Pancreas (tissue), 10 donors: ENCODE results near the gene DIP2B. TPM values are rescaled to one million over a fixed set of nuclear protein-coding genes. Genes with fewer than 3 reads are reported as not detected.
A peak's percentile ranks its signal among the peaks of the same experiment; 100 is the strongest.

Experiments
- ATAC-seq, 4 donors: fragments of 200-7000 bp; cut with Tn5 transposase; one replicate each; pipeline versions ENCODE4 v1.8.0 to v1.9.1; 2020; ENCODE audit warnings: mild to moderate bottlenecking in 4 of 4, moderate library complexity in 4 of 4
- DNase-seq, 6 donors: peaks; one replicate each; pipeline ENCODE4 v3.0.0-alpha.2; 2020
- FAIRE-seq: peaks from 2 replicates; lab custom pipeline; 2012; peaks lifted over from hg19 to GRCh38; lab: Jason Lieb, UNC
- H3K27ac ChIP-seq, 4 donors: fragments of 200-600 bp; sonication (generic); 1 replicate in 3 of 4; 2 replicates in 1 of 4; pipeline versions ENCODE4 v1.5.0 to v1.8.0; 2020
- H3K27me3 ChIP-seq, 4 donors: fragments of 200-600 bp; one replicate each; pipeline ENCODE4 v1.8.0; 2021
- H3K36me3 ChIP-seq, 3 donors: fragments of 200-600 bp; sonication (generic) in 1 of 3; one replicate each; pipeline versions ENCODE4 v1.5.0 to v1.8.0; 2020 to 2021
- H3K4me1 ChIP-seq, 3 donors: fragments of 200-600 bp; one replicate each; pipeline ENCODE4 v1.8.0; 2021
- H3K4me3 ChIP-seq, 4 donors: fragments of 200-600 bp; sonication (generic) in 2 of 4; one replicate each; pipeline versions ENCODE4 v1.5.0 to v1.8.0; 2020 to 2021
- H3K9me3 ChIP-seq, 4 donors: fragments of 200-600 bp; one replicate each; pipeline ENCODE4 v1.8.0; 2021
- CTCF ChIP-seq, 4 donors: fragments of 200-600 bp; sonication (generic) in 3 of 4; IDR thresholded peaks; one replicate each; pipeline versions ENCODE4 v1.5.0 to v1.8.0; 2021; ENCODE audit warnings: antibody characterized with exemption in 4 of 4
- WGBS, 2 donors: extraction: QIAGEN DNeasy Blood & Tissue Kit; methylation state at CpG; one replicate each; pipeline ENCODE4 v1.1.7; 2013; 5-methylcytosine and 5-hydroxymethylcytosine counted together
- intact Hi-C, 3 donors: fragments of 100-400 bp; cut with DNase I; formaldehyde crosslinking; loops; one replicate each; pipeline versions ENCODE4 v1.11.1 to v1.14.2; 2022
- polyA plus RNA-seq, 2 donors: library from polyadenylated mRNA; stranded (reverse); fragments of 200-250 nt; gene quantifications; one replicate each; pipeline ENCODE4 v1.2.3, GENCODE V29; 2013
- total RNA-seq, 6 donors: library from RNA; stranded (reverse); fragmentation: NEBNext Ultra II Directional in 4 of 6; extraction: Animal tissue kit (Norgen Biotek cat#: 25700) in 4 of 6; gene quantifications; one replicate each; pipeline versions ENCODE4 v1.2.1 to v1.2.4, GENCODE V29; 2021 to 2023
- donor health status: healthy with polysubstance abuse.
- donor health status: DM: no; HTN: no; CAD: no; lungs with moderate emphysema.
- donor health status: DM: no; HTN: no; CAD: no.
- donor health status: control.
- donor health status: control.
- donor health status: Bipolar disorder and iron deficiency.
- donor health status: DM: yes; HTN: yes; CAD: no.
- donor health status: DM: no; HTN: no; CAD: no.
- donor health status: DM: no; HTN: no; CAD: no.
- donor health status: DM: yes; HTN: yes; CAD: no.

Gene DIP2B
- total and polyA plus RNA-seq, 8 donors, result 3.2 to 15.9 (median 9.2) TPM

- H3K27me3 ChIP-seq, result no peaks in the 10 kb centered on the region
- ATAC-seq (no peak), FAIRE-seq (no peak), DNase-seq (no peak)
- 51 to 54% methylated on average over 7 of the region's 7 CpGs for WGBS, 2 donors
- intact Hi-C loops, result loop anchor here in 1 of 3 donors (5.0 kb wide), 1 partner anchor 128 kb away; no protein-coding TSS in a partner anchor
- no peak overlapping the region for H3K4me3 ChIP-seq
- H3K9me3 ChIP-seq, result no peaks in the 10 kb centered on the region
- TF ChIP-seq CTCF (IDR thresholded peaks at IDR 0.05), result no peak
- H3K27ac ChIP-seq, result no peak overlapping the region
- H3K36me3 ChIP-seq, result no peaks in the 10 kb centered on the region
- H3K4me1 ChIP-seq, result peaks cover 10 to 41% (median 14%) of the 10 kb centered on the region in 3 donors
Observed at GRCh38 chr12:50508970-50509663, 4.3 kb downstream of the DIP2B start.

- no peaks in the 10 kb centered on the region for H3K36me3 ChIP-seq
- H3K27ac ChIP-seq, result no peak overlapping the region
- peaks cover 6 to 33% (median 7%) of the 10 kb centered on the region in 3 donors for H3K4me1 ChIP-seq
- H3K27me3 ChIP-seq, result no peaks in the 10 kb centered on the region
- H3K4me3 ChIP-seq, result no peak overlapping the region
- ATAC-seq (peak in 3 of 4 donors; percentile 24 to 73 (median 67)), FAIRE-seq (no peak), DNase-seq (no peak)
- no peak for TF ChIP-seq CTCF (IDR thresholded peaks at IDR 0.05)
- WGBS, 2 donors, result 80 to 85% methylated on average over 4 of the region's 4 CpGs
- intact Hi-C loops, result no loop called here
- H3K9me3 ChIP-seq, result no peaks in the 10 kb centered on the region
Observed at GRCh38 chr12:50514526-50515276, 9.9 kb downstream of the DIP2B start.

- Histone ChIP-seq H3K4me3 (no peak overlapping the region), H3K36me3 (no peaks in the 10 kb centered on the region), H3K9me3 (no peaks in the 10 kb centered on the region), H3K27me3 (no peaks in the 10 kb centered on the region), H3K4me1 (peaks cover 0 to 29% (median 0%) of the 10 kb centered on the region in 3 donors), H3K27ac (no peak overlapping the region)
- 56 to 61% methylated on average over 2 of the region's 2 CpGs for WGBS, 2 donors
- no peak for TF ChIP-seq CTCF (IDR thresholded peaks at IDR 0.05)
- ATAC-seq, result peak in 1 of 4 donors; percentile 35
- no peak for DNase-seq
- intact Hi-C loops, result no loop called here
- FAIRE-seq, result no peak
Observed at GRCh38 chr12:50515587-50515986, 10.8 kb downstream of the DIP2B start.

GRCh38 chr12:50517421-50518048 lies 12.8 kb downstream of the DIP2B start:
- 47 to 56% methylated on average over 3 of the region's 3 CpGs for WGBS, 2 donors
- FAIRE-seq, result no peak
- peak overlapping the region in 2 of 4 donors; percentile 32 to 41 for H3K27ac ChIP-seq
- no peaks in the 10 kb centered on the region for H3K36me3 ChIP-seq
- intact Hi-C loops, result no loop called here
- no peak for DNase-seq
- peak in 3 of 4 donors; percentile 26 to 64 (median 58) for ATAC-seq
- no peaks in the 10 kb centered on the region for H3K9me3 ChIP-seq
- peaks cover 0 to 32% (median 0%) of the 10 kb centered on the region in 3 donors for H3K4me1 ChIP-seq
- no peaks in the 10 kb centered on the region for H3K27me3 ChIP-seq
- TF ChIP-seq CTCF (IDR thresholded peaks at IDR 0.05), result no peak
- H3K4me3 ChIP-seq, result no peak overlapping the region
